Hypothalamus (tissue), 51 donors: Measurements from ENCODE around the gene KIR3DL2.
"Not testable (repeated sequence)": the region's sequence is repeated elsewhere in the genome, so short reads cannot be mapped to it uniquely, and the experiment has no call there.

ENCODE experiments used
- DNase-seq, 51 donors: peaks; one replicate each; lab custom pipeline; 2025; lab: John Stamatoyannopoulos, UW

KIR3DL2 gene

DNA sequence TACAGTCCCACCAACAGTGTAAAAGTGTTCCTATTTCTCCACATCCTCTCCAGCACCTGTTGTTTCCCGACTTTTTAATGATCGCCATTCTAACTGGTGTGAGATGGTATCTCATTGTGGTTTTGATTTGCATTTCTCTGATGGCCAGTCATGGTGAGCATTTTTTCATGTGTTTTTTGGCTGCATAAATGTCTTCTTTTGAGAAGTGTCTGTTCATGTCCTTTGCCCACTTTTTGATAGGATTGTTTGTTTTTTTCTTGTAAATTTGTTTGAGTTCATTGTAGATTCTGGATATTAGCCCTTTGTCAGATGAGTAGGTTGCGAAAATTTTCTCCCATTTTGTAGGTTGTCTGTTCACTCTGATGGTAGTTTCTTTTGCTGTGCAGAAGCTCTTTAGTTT is 13.2 kb downstream of the KIR3DL2 start:
- DNase-seq = not testable (repeated sequence)

DNA sequence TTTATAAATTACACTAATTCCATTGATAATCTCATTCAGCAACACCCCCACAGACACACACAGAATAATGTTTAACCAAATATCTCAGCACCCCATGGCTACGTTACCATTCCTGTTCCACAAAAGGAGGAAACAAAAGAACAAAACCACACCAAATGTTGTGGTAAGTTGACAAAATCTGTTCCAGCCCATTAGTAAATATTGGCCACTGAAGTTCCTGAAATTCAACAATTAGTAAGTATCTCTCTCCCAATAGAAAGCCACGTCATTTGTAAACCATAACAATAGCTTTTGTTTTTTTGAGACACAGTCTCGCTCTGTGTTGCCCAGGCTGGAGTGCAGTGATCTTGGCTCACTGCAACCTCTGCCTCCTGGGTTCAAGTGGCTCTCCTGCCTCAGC is 21.5 kb downstream of the KIR3DL2 start:
- DNase-seq = no peak

DNA sequence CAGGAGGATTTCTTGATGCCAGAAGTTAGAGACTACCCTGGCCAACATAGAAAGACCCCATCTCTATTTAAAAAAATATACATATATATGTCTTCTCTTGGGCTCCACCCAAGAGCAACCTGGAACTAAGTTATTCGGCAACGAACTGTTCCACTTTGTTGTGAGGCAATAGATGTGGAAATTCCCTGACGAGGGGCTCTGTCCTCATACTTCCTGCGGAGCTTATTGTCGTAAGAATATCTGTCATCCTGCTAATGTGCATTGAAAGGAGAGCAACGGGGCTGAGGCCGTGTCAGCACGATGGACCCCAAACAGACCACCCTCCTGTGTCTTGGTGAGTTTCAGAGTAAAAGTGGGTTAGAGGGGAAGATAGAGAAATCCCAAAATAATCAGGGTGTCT is 23.7 kb downstream of the KIR3DL2 start, which contains the start of gene FCAR:
Gene FCAR (plus strand): TSS at position 246 of the 400 bp plus-strand sequence. CDS start 55 bp downstream, at position 301.
- peak in 1 of 51 donors; percentile 0 for DNase-seq

DNA sequence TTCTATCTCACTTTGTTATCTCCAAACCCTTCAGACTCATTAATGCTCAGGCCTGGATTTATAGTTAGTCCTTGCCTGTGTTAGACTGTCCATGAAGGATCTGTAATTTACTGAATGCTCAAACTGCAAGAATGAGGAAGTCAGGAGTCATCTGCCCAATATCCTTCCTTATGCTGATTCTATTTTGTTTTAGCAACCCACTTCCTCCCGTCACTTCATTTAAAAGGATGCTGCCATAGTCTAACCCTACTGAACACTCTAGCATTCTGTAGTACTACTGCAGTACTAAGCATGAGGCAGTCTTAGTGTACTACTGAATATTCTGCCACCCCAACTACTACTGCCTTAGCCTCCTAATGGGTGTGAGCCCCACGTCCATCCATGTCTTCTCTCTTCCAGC is 25.3 kb downstream of the KIR3DL2 start:
- DNase-seq = no peak

DNA sequence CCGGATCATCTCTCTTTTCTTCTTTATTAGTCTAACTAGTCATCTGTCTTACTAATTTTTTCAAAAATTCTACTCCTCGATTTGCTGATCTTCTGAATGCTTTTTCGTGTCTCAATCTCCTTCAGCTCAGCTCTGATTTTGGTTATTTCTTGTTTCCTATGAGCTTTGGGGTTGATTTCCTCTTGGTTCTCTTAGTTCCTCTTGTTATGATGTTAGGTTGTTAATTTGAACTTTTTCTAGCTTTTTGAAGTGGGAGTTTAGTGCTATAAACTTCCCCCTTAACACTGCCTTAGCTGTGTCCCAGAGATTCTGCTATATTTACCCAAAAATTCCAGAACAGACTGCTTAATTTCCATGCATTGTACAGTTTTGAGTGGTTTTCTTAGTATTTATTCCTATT is 27.2 kb downstream of the KIR3DL2 start:
- no peak for DNase-seq

DNA sequence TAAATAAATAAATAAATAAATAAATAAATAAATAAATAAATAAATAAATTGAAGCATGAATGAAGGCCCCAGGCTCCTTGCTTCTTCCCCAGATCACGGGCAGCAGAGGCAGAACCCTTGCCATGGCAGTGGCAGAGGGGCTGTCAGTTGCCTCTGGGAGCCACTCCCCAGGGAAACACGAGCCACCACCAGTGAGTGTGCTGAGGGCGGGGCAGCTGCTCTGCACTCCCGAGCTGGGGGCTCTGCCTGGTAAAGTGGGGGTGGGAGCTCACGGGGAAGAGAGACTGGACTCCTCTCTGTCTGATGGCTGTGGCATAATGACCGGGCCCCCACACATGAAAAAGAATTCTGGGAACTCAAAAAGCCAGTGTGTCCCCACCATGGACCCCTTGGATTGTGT is 31.6 kb downstream of the KIR3DL2 start:
- no peak for DNase-seq

DNA sequence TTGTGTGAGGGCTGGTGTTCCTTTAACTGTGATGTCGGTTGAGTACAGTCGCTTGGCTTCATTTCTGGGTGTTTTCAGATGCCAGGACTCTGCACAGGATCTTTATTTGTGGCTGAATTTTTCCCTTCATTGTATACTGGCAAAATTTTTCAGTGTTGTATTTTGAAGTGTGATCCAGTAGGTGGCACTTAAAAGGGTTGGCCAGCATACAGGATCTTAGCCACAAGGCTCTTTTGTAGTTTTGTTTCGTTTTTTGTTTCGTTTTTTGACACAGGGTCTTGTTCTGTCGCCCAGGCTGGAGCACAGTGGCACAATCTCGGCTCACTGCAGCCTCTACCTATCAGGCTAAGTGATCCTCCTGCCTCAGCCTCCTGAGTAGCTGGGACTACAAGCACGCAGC is 32.5 kb downstream of the KIR3DL2 start:
- no peak for DNase-seq

DNA sequence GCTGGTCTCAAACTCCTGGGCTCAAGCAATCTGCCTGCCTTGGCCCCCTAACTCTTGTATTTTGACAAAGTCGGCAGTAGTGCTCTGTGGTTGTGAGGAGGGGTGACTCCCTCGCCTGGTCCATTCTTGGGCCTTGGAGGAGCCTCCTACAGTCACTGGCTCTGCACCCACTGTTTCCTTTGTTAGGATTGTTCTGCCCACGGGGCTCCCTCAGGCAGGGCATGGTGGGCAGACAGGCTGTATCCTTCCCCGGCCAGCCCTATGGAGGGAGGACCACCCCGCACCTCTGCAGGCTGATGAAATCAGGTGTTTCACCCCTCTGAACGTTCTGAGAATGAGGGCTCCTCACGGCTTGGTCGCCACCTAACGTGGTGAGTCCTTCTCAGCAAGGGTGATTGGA is 33.0 kb downstream of the KIR3DL2 start:
- no peak for DNase-seq

DNA sequence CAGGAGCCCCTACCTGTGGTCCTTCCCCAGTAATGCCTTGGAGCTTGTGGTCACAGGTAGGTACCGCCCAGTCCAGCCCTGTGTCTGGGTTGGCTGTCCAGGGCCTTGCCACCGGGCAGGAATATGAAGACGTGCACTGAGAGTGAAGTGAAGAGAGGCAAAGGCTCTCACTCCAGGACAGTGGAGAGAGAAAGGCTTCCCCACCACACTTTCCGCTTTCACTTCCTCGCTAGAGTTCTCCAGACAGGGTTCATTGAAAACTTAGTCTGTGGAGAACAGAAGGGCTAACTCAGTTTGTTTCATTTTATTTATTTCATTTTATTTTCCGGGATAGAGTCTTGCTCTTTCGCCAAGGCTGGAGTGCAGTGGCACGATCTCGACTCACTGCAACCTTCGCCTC is 38.0 kb downstream of the KIR3DL2 start:
- peak in 2 of 51 donors; percentile 1 to 2 for DNase-seq

DNA sequence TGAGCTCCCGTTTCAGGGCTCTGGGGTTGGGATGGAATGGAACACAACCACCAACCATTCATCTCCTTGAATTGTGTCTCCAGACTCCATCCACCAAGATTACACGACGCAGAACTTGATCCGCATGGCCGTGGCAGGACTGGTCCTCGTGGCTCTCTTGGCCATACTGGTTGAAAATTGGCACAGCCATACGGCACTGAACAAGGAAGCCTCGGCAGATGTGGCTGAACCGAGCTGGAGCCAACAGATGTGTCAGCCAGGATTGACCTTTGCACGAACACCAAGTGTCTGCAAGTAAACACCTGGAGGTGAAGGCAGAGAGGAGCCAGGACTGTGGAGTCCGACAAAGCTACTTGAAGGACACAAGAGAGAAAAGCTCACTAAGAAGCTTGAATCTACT is 39.3 kb downstream of the KIR3DL2 start:
- no peak for DNase-seq

DNA sequence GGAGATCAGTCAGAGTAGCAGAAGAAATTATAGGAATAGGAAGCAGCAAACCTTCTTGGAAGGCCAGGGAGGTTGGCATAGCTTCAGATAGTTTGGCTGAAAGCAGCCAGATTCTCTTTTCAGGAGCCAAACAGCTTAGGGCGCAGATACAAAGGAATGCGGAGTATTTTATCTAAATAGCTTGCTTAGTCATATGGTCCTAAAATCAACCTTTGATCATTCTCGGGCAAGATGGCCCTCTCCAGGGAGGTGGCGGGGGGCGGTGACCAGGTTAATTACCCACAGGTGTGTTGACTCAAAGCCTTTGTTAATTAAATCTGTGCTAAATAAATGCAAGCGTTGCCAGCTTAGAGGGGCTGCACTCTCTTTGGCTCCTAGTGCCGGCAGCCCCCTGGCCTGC is 43.2 kb downstream of the KIR3DL2 start:
- no peak for DNase-seq

DNA sequence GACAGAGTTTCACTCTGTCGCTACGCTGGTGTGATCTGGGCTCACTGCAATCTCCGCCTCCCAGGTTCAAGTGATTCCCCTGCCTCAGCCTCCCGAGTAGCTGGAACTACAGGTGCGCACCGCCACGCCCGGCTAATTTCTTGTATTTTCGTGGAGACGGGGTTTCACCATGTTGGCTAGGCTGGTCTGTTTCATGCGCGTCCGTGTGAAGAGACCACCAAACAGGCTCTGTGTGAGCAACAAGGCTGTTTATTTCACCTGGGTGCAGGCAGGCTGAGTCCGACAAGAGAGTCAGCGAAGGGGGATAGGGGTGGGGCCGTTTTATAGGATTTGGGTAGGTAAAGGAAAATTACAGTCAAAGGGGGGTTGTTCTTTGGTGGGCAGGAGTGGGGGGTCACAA is 43.9 kb downstream of the KIR3DL2 start:
- not testable (repeated sequence) for DNase-seq

DNA sequence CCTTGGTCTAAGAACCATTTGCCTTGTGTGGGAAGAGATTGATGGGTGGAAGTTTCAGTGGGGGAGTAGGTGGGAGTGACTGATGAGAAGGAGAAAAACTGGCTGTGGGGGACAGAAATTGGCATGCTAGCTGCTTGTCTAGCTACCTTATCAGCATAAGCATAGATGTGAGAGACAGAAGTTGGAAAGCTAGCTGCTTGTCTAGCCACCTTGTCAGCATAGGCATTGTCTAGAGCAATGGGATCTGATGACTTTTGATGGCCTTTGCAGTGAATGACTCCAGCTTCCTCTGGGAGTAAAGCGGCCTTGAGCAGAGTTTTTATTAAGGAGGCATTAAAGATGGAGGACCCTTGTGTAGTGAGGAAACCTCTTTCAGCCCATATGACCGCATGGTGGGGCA is 45.8 kb downstream of the KIR3DL2 start:
- DNase-seq = no peak

DNA sequence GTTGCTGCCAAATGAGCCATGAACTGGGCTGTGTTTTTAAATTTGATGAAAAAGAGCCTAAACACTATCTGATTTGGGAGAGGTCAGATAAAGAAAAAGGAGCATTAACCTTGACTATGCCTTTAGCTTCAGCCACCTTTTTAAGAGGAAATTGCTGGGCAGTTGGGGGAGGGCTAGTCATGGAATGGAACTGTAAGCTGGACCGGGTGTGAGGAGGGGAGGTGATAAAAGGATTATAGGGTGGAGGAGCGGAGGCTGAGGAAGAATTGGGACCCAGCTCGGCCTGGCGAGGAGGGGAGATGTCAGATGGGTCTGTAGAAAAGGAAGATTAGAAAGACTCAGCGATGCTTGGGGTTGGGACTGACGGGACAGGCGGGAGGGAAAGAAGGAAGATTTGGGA is 48.4 kb downstream of the KIR3DL2 start:
- not testable (repeated sequence) for DNase-seq

DNA sequence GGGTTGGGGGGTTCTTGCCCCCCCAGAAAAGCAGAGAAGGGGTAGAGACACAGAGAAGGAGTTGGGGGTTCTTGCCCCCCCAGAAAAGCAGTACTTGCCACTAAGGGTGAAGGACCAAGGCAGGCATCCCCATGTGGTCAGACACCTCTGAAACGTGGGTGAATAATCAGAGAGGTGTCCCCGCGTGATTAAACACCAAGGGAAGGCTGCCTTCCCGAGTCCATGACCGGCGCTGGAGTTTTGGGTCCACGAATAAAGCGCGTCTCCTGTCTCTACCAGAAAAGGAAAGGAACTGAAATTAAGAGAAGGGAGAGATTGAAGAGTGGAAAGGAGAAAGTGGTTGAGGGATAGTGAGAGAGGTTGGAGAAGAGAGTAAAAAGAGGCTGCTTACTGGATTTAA is 49.4 kb downstream of the KIR3DL2 start:
- not testable (repeated sequence) for DNase-seq

DNA sequence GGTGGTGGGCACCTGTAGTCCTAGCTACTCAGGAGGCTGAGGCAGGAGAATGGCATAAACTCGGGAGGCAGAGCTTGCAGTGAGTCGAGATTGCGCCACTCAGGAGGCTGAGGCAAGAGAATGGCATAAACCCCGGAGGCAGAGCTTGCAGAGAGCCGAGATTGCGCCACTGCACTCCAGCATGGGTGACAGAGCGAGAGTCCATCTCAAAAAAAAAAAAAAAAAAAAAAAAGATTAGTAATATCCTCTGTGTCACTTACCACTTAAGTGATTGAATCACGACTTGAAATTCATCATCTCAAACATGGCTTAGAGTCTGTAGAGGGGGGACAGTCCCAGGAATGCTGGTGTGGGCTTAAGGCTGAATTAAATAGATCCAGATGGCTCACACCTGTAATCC is 50.9 kb downstream of the KIR3DL2 start:
- not testable (repeated sequence) for DNase-seq

DNA sequence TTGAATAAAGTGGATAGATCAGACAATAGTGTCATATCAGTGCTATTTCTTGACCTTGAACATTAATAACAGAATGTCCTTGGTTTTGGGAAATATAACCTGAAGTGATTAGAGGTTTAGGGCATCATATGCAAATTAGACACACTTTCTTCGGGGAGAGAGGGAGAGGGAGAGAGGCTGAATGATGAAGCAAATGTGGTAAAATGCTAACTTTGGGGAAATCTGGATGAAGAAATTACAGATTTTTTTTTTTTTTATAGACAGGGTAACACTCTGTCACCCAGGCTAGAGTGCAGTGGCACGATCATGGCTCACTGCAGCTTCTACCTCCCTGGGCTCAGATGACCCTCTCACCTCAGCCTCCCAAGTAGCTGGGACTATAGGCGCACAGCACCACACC is 51.8 kb downstream of the KIR3DL2 start:
- DNase-seq = no peak

DNA sequence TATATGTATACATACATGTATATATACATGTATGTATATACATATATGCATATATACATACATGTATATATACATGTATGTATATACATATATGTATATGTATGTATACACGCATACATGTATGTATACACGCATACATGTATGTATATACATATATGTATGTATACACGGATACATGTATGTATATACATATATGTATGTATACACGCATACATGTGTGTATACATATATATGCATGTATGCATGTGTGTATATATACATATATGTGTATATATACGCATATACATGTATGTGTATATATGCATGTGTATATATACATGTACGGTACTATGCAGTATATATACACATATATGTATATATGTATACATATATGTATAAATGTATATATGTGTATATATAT is 53.1 kb downstream of the KIR3DL2 start:
- DNase-seq = no peak

DNA sequence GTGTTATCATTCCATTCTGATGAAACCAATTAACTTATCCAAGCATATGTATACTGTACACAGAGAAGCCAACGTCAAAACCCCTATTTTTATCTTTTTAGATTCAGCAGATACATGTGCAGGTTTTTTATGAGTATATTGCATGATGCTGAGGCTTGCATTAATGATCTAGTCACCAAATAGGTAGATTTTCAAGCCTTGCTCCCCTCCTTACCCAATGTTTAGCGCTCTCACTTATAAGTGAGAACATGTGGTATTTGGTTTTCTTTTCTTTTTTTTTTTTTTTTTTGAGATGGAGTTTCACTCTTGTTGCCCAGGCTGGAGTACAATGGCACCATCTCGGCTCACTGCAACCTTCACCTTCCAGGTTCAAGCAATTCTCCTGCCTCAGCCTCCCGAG is 54.0 kb downstream of the KIR3DL2 start:
- DNase-seq = not testable (repeated sequence)

DNA sequence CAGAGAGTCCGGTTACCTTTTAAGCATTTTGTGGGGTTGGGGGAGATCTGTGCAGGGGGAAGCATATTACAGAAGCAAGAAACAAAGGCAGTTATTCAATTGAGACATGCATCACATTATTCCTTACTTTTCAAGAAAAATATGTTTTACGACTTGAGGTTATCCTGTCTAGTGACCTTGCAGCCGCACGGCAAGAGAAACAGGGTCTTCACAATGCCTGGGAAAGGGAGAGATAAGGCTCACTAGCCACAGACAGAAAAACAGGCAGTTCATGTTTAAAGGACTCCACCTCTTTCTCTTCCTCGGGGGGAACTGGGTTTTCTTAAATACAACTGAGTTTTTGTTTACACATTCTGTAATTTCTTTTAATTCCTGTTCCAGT is 55.2 kb downstream of the KIR3DL2 start:
- no peak for DNase-seq

DNA sequence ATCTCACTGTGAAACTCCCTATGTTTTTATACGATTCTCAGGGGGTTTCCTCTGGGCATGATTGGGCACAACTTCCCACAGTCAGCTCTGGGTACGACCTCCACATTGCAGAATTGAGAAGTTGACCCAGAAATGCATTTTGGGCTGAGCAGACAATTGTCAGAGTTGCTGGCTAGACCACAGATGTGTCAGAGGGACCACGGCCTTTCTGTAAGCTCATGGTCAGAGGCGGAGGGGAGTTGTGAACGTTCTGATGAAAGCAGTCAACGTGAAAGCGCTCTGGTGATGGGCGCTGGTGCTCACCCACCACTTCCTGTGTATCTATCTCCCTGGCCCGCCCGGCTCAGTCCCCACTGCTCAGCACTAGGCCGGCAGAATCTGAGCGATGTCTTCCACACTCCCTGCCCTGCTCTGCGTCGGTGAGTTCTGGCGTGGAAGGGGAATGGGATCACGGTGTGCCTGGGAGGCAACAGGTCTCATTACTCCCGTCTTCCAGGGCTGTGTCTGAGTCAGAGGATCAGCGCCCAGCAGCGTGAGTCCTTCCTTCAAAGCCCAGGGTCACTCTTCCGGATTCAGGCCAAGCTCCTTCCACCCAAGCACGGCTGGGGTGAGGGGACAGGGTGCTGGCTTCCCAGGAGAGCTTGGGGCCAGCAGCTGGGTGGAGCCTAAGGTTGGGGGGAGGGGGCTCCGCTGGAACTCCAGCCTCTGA is 55.7 kb downstream of the KIR3DL2 start, which contains the start of gene NCR1:
Gene NCR1 (plus strand): TSS at position 346 of the 709 bp plus-strand sequence. CDS start 40 bp downstream, at position 386.
- DNase-seq = peak in 1 of 51 donors; percentile 1

DNA sequence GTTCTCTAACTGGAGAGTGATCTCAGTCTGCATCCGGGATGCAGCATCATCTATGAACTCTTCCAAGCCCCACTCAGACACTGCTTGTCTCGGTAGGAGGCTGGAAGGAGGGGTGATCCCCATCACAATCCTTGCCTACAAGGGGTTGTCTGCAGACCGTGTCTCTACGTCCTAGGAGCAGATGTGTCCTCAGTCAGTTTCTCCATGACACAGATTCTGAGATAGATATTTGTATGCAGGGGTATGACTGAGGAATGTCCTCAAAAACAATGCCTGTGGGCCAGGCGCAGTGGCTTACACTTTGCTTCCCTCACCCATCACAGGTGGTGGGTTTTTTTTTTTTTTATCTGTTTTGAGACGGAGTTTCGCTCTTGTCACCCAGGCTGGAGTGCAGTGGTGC is 56.6 kb downstream of the KIR3DL2 start:
- DNase-seq = no peak

DNA sequence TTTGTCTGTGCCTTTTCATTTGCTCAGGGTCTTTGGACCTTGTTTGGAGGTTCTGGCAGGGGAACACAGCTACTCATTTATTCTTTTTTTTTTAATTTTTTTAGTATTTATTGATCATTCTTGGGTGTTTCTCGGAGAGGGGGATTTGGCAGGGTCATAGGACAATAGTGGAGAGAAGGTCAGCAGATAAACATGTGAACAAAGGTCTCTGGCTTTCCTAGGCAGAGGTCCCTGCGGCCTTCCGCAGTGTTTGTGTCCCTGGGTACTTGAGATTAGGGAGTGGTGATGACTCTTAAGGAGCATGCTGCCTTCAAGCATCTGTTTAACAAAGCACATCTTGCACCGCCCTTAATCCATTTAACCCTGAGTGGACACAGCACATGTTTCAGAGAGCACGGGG is 57.7 kb downstream of the KIR3DL2 start:
- DNase-seq = not testable (repeated sequence)
